GM21528 (cell line): ENCODE measurements around the gene SPATA25.

Experiments
- ATAC-seq: cut with Tn5 transposase; IDR thresholded peaks from one replicate; pipeline ENCODE4 v1.9.1; 2021; ENCODE audit warnings: mild to moderate bottlenecking, moderate library complexity; ENCODE audit not compliant: unreplicated experiment, low FRiP score

The SPATA25 gene

GRCh38 chr20:45872626-45873025 is 14.8 kb downstream of the SPATA25 start:
- no peak for ATAC-seq

GRCh38 chr20:45867819-45868176 is 19.6 kb downstream of the SPATA25 start:
- no peak for ATAC-seq

- no peak for ATAC-seq
Observed at GRCh38 chr20:45867136-45867818, 20.1 kb downstream of the SPATA25 start.

- no peak for ATAC-seq
Observed at GRCh38 chr20:45866454-45866853, 21.0 kb downstream of the SPATA25 start.

GRCh38 chr20:45863543-45864470 is 23.6 kb downstream of the SPATA25 start:
- no peak for ATAC-seq

- no peak for ATAC-seq
Observed at GRCh38 chr20:45861221-45862075, 26.0 kb downstream of the SPATA25 start.

- no peak for ATAC-seq
Observed at GRCh38 chr20:45860560-45861220, 26.7 kb downstream of the SPATA25 start.

GRCh38 chr20:45859916-45860315 is 27.5 kb downstream of the SPATA25 start:
- no peak for ATAC-seq

GRCh38 chr20:45857882-45858216 is 29.6 kb downstream of the SPATA25 start:
- ATAC-seq = peak; percentile 32

- ATAC-seq = peak; percentile 95
Observed at GRCh38 chr20:45857114-45857881, 30.1 kb downstream of the SPATA25 start, which contains the start of the genes ACOT8 and ZSWIM3. ACOT8 (minus strand) TSS chr20:45857392; CDS start chr20:45857315, 77 bp downstream. ZSWIM3 (plus strand) TSS chr20:45857614; CDS start chr20:45857826, 212 bp downstream.

GRCh38 chr20:45853484-45853883 is 33.9 kb downstream of the SPATA25 start:
- no peak for ATAC-seq

- ATAC-seq = no peak
Observed at GRCh38 chr20:45852326-45852725, 35.1 kb downstream of the SPATA25 start.

GRCh38 chr20:45851501-45851900 is 35.9 kb downstream of the SPATA25 start:
- ATAC-seq = no peak

GRCh38 chr20:45850926-45851325 is 36.5 kb downstream of the SPATA25 start:
- ATAC-seq = no peak

GRCh38 chr20:45850238-45850637 is 37.2 kb downstream of the SPATA25 start:
- no peak for ATAC-seq

- no peak for ATAC-seq
Observed at GRCh38 chr20:45848969-45849582, 38.3 kb downstream of the SPATA25 start.

- ATAC-seq = no peak
Observed at GRCh38 chr20:45848421-45848820, 39.0 kb downstream of the SPATA25 start.

GRCh38 chr20:45845452-45845851 is 42.0 kb downstream of the SPATA25 start:
- ATAC-seq = no peak

GRCh38 chr20:45843506-45843905 is 43.9 kb downstream of the SPATA25 start:
- no peak for ATAC-seq
